Loucy (cell line): ENCODE data around the gene NOSIP.

Source experiments
- EZH2phosphoT487 ChIP-seq: fragments of 200-600 bp; IDR thresholded peaks from 2 replicates; pipeline ENCODE4 v1.6.1; 2018; ENCODE audit warnings: antibody characterized with exemption, mild to moderate bottlenecking, moderate library complexity, borderline replicate concordance
- TF ChIP-seq, protein P1 (sequence below): fragments of 200-600 bp; sonication (generic); conservative IDR thresholded peaks from 2 replicates; pipeline ENCODE4 v1.5.1; 2014; ENCODE audit warnings: mild to moderate bottlenecking, antibody characterized with exemption, low read length

DNA sequence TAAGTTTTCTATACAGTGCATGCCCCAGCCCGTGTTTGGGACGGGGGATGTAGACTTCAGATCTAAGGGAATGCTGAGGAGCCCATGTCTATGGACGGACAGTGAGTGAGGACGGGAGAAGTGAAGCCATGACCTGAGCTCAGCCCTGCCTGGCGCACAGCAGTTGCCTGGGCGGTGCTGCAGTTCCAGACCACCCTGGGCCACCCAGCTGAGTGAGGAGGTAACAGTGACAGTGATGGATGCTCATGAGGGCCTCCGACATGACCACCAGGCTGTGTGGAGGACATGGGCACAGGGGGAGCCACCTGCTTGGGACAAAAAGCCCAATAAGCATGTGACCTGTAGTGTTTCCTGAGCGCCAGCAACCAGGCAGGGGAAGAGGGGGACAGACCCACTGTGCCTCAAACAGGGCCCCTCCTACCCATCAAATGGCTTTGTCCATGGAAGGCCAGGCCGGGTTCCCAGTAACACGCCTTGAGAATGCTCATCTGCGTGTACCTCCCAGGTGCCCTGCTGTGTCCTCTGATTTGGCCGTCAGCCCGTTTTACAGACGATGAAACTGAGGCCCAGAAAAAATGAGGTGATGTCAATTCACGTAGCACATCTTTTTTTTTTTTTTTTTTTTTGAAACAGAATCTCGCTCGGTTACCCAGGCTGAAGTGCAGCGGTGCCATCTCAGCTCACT, 22.6 kb downstream of the NOSIP start:
- TF ChIP-seq, protein P1, sequence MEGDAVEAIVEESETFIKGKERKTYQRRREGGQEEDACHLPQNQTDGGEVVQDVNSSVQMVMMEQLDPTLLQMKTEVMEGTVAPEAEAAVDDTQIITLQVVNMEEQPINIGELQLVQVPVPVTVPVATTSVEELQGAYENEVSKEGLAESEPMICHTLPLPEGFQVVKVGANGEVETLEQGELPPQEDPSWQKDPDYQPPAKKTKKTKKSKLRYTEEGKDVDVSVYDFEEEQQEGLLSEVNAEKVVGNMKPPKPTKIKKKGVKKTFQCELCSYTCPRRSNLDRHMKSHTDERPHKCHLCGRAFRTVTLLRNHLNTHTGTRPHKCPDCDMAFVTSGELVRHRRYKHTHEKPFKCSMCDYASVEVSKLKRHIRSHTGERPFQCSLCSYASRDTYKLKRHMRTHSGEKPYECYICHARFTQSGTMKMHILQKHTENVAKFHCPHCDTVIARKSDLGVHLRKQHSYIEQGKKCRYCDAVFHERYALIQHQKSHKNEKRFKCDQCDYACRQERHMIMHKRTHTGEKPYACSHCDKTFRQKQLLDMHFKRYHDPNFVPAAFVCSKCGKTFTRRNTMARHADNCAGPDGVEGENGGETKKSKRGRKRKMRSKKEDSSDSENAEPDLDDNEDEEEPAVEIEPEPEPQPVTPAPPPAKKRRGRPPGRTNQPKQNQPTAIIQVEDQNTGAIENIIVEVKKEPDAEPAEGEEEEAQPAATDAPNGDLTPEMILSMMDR = no peak
- no peak for TF ChIP-seq EZH2phosphoT487
